Measurements from ENCODE around the gene ATAD3B.
"Not testable (repeated sequence)": the region's sequence is repeated elsewhere in the genome, so short reads cannot be mapped to it uniquely, and the experiment has no call there.

The ATAD3B gene, protein sequence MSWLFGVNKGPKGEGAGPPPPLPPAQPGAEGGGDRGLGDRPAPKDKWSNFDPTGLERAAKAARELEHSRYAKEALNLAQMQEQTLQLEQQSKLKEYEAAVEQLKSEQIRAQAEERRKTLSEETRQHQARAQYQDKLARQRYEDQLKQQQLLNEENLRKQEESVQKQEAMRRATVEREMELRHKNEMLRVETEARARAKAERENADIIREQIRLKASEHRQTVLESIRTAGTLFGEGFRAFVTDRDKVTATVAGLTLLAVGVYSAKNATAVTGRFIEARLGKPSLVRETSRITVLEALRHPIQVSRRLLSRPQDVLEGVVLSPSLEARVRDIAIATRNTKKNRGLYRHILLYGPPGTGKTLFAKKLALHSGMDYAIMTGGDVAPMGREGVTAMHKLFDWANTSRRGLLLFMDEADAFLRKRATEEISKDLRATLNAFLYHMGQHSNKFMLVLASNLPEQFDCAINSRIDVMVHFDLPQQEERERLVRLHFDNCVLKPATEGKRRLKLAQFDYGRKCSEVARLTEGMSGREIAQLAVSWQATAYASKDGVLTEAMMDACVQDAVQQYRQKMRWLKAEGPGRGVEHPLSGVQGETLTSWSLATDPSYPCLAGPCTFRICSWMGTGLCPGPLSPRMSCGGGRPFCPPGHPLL

DNA sequence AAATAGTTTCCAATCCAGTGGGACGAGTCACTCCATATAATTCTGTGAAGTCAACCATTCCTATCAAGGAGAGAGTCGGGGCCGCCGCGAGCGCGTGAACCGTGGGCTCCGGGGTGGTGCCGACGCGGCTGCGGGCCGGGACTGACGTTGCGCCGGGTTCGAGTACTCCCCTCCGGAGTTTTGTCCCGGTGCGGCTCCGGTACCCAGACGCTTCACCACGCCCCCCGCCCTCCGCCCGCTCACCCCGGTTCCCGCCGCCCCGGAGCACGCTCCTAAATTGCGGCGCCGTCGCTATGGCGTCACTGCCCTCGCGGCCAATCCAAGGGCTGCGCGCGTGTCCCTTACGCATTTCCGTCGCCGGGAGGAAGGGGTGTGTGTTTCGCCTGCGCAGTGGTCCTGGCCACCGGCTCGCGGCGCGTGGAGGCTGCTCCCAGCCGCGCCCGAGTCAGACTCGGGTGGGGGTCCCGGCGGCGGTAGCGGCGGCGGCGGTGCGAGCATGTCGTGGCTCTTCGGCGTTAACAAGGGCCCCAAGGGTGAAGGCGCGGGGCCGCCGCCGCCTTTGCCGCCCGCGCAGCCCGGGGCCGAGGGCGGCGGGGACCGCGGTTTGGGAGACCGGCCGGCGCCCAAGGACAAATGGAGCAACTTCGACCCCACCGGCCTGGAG is at the start of gene ATAD3B:
Gene ATAD3B, plus strand, starts transcription at position 377 of the 664 bp plus-strand sequence. Its CDS starts 120 bp downstream, at position 497.
- peak; percentile 90 for DNase-seq

DNA sequence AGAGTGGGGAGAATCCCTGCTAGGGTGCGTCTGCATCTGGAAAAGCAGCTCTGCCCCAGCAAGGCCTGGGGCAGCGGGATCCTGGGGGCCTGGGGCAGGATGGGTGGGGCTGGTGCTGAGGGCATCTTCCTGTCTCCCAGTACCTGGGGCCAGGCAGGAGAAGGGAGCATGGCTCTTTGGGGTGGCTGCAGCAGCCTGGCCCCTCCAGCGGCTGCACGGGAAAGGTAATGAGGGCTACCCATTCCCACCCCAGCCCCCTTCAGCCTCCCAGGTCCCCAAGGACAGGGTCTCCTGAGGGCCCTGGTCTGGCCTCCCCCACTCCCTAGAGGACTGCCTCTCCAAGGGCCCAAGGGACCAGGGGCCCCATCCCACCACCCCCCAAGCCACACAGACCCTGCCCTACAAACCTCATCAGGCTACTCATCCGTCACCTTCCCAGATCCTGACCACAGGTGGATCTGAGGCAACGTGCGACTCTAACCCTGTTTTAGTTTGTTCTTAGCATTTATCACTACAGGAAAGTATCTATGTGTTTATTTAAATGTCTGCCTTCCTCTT is 49.6 kb upstream of the ATAD3B start:
- DNase-seq: no peak

DNA sequence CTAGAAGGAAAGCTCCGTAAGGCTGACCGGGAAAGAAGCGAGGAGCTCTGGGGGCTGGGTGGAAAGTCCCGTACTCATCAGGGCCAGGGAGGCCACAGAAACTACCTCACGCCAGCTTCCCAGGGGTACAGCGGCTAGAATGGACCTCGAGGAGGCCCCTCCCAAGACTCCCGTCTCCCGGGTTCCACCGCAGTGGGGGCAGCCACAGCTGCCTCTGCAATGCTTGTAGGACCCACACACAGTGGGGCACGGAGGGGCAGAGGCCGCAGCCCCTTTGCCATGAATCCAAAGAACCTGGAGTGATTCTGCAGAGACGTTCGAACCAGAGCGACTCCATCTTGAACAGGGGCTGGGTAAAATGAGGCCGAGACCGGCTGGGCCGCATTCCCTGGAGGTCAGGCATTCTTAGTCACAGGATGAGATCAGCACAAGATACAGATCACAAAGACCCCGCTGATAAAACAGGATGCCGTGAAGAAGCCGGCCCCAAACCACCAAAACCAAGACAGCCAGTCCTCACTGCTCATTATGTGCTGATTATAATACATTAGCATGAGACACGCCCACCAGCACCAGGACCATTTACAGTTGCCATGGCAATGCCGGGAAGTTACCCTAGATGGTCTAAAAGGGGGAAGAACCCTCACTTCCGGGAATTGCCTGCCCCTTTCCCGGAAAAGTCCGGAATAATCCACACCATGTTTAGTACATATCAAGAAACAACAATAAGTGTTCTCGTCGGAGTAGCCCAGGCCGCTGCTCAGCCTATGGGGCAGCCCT is 48.9 kb upstream of the ATAD3B start:
- DNase-seq: peak; percentile 63

DNA sequence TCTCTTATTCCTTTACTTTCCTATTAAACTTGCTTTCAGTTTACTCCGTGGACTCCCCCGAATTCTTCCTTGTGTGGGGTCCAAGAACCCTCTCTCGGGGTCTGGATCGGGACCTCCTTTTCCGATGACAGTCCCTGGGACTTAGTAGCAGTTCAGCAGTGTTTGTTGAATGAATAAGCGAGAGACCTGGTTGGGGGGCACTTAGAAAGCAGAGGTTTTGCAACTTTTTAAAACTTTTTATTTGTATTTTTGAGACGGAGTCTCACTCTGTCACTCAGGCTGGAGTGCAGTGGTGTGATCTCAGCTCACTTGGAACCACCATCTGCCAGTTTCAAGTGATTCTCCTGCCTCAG is 48.3 kb upstream of the ATAD3B start:
- no peak for DNase-seq

DNA sequence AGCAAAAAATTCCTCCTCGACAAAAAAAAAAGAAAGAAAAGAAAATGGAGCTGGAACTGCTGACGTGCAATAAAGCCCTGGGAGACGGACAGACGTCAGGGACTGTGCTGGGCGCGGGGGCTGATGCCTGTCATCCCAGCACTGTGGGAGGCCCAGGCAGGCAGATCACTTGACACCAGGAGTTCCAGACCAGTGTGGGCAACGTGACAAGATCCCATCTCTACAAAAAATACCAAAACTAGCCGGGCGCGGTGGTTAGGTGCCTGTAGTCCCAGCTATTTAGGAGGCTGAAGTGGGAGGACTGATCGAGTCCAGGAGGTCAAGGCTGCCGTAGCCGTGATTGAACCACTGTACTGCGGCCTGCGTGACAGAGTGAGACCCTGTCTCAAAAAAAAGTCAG is 46.9 kb upstream of the ATAD3B start:
- DNase-seq: no peak

DNA sequence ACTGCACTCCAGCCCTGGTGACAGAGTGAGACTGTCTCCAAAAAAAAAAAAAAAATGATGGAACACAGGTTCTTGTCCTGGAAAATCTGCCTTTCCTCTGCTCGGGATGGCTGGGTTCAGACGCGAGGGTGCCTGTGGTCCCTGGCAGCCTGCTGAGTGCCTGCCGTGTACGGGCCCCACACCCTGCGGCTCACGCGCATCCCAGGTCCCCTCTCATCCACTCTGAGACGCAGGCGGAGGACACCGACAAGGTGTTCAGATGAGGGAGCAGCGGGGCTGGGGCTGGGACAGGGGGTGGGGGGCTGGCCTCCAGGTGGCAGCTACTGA is 46.2 kb upstream of the ATAD3B start:
- no peak for DNase-seq

DNA sequence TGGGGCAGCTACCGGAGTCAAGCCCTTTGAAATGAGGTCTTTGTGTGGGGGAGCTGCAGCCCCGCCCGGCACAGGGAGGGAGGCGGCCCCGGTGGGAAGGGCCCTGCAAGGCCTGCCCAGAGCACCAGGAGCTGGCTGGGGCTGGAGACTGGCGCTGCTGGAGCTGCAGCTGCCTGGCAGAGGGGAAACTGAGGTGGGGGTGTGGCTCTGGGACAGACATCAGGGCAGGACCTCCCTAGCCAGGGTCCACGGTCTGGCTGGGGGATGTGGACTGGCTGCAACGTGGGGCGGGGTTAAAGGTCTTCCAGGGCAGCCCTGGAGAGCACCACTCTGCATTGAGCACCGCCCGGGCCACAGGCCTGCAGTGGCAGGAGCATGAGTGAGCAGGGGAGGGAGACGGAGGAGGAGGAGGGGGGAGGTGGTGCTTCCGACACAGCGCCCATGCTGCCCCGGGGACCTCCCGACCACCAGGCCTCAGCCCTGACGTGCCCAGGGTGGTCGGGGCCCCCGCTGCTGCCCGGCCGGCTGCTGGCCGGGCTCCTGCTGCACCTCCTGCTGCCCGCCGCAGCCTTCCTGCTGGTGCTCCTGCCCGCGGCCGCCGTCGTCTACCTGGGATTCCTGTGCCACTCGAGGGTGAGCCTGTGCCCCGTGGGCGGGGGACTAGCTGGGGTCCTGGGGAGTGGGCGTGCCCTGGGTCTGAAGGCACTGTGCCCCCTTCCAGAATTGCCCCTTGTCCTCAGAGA is 45.6 kb upstream of the ATAD3B start:
- no peak for DNase-seq

DNA sequence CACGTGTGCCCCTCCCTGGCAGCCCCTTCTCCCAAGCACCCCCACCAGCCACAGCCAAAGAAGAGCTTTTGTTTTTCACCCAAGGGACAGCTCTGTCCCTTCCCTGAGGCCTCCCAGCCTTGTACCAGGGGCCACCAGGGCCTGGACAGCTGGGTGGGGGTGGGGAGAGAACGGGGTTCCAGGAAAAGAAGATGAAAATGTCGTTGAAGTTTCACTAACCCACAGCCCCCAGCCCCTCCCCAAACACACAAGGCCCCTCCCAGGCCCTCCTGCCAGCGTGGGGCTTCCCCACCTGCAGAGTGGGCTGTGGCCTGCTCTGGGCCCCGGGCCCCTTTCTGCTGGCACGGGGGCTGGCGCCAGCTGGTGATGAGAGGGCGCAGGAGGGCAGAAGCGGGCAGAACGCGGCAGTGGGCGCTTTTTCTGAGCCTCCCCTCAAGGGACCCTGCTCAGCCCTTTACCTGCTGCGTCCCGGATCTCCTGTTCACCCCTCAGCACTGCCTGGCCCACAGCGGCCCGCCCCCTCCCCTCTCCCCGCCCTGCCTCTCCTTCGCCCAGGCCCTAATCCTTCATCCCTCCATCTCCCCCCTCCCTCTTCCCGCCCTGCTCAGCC is 45.0 kb upstream of the ATAD3B start:
- no peak for DNase-seq

DNA sequence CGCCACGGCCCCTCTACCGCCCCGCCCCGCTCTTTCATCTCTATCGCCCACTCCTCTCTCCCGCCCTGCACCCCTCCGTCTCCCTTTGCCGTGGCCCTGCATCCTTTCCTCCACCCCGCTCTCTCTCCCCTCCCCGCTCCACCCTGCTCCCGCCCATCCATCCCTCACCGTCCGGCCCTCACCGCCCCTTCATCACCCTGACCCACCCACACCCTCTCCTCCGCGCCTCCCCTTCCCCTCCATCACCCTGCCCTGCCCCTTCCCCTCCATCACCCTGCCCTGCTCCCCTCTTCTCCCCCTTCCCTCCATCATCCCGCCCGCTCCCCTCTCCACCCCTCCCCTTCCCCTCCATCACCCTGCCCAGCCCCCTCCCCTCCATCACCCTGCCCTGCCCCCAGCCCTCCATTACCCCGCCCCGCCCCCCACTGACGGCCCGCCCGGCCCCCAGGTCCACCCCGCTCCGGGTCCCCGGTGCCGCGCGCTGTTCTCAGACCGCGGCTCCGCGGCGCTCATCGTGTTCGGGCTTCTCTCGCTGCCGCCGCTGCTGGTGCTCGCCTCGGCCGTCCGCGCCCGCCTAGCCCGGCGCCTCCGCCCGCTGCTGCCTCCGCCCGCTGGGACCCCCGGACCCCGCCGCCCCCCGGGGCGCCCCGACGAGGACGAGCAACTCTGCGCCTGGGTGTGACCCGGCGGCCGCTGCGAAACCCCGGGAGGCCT is 44.3 kb upstream of the ATAD3B start:
- DNase-seq: no peak

DNA sequence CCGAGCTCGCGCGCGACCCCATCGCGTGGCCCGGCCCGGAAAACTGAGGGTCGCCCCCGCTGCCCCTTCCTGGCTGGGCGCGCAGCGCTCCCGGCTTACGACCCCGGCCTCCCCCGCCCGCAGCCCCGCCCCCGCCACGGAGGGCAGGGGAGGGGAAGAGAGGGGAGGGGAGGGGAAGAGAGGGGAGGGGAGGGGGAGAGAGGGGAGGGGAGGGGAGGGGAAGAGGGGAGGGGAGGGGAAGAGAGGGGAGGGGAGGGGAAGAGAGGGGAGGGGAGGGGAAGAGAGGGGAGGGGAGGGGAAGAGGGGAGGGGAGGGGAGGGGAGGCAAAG is 43.8 kb upstream of the ATAD3B start:
- no peak for DNase-seq

DNA sequence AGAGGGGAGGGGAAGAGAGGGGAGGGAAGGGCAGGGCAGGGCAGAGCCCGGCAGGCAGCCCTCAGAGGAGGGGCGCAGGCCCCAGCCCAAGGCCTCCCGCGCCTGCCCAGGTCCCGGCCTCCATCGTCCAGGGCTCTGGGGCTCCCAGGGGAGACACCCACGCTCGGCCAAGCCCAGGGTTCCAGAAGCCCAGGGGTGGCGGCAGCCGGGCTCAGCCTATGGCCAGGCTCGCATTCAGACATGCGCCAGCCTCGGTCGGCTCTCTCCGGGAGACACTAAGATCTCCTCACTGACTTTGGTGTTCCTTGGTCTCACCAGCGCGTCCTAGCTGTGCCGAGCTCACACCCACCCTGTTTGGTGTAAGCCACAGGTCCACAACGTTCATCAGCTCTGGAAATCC is 43.4 kb upstream of the ATAD3B start:
- DNase-seq: no peak

DNA sequence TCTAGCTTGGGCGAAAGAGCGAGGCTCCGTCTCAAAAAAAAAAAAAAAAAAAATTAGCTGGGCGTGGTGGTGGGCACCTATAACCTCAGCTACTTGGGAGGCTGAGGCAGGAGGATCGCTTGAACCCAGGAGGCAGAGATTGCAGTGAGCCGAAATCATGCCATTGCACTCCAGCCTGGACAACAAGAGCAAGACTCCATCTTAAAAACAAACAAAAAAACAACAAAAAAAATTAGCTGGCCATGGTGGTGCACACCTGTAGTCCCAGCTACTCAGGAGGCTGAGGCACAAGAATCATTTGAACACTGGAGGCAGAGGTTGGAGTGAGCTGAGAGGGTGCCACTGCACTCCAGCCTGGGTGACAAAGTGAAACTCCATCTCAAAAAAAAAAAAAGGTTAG is 42.6 kb upstream of the ATAD3B start:
- not testable (repeated sequence) for DNase-seq

DNA sequence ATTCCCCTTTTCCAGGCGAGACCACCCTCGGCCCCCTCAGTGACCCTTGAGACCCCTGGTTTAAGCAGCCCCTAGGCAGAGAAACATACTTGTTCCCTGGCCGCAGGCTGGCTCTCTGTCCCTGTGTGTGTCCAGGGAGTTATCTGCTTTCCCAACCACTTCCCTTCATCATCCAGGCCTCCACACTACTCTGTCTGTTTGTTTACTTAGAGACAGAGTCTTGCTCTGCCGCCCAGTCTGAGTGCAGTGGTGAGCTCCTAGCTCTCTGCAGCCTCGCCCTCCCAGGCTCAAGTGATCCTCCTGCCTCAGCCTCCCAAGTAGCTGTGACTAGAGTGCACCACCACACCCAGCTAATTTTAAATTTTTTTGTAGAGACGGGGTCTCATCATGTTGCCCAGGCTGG is 41.9 kb upstream of the ATAD3B start:
- no peak for DNase-seq

DNA sequence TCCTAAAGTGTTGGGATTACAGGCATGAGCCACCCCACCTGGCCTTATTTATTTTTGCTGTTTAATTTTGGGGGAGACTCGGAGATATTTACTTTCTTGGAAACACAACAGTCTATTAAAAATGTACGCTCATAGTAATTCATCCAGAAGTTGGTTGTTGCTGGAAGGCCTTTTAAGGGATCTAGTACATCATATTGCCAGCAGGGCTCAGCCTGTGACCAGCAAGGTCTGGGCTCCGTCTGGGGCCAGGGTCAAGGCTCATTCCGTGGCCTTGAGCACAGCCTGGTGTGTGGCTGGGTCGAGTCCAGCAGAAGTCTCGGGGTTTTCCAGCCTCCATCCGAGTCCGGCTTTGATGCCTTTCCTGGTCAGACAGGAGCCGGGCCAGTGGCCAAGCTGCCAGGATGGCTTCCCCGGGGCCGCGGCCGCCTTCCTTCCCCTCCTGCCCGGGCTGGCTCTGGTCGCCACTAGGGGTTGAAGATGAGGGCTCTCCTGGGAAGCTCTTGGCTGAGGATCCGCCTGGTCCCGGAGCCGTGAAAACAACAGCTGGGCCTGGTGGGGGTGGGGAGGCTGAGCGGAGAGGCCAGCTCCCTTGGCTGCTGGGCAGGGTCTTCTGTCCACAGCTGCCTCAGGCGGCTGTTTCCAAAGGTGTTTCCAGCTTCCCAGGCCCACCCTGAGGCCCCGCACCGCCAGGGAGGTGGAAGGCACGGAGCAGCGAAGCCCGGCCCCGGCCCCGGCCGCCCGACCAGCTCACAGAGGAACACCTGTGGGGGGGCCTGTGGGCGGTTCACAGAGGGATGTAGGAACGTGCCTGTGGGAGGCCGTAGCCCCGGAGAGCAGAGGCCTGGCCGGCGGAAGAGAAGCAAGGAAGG is 41.2 kb upstream of the ATAD3B start:
- DNase-seq: peak; percentile 72

DNA sequence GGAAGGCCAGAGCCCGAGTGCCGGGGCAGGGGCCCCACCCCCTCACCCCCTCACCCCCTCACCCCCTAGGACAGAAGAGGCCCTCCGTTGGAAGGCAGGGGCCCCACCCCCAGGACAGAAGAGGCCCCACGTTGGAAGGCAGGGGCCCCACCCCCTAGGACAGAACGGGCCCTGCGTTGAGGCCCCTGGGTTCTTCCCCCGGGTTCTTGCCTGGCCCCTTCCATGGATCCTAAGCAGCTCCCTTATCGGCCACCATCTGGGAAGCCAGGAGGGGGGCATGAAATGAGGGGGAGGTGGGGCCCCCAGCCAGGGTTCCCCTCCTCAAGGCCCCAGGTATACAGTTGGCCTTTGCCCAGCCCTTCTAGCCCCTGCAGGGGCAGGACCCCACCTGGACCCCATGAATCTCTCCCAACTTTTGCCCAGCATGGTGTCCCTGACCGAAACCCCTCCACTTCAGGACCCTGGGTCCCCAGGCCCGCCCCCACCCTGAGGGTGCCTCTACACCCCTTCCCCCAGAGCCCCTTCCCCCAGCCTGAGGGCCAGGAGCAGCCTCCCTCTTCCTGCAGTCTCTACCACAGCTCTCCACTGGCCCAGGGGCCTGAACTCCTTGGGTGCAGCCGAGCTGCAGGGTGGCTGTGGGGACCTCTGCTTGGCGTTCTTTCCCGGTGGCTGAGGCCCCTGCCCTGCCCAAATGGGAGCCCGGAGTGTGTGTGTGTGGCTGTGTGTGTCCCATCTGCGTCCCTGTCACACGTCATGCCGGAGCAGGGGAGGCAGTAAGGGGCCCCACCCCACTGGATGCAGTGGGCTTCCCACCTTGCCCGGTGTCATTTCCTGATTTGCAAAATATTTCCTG is 40.3 kb upstream of the ATAD3B start:
- DNase-seq: no peak

DNA sequence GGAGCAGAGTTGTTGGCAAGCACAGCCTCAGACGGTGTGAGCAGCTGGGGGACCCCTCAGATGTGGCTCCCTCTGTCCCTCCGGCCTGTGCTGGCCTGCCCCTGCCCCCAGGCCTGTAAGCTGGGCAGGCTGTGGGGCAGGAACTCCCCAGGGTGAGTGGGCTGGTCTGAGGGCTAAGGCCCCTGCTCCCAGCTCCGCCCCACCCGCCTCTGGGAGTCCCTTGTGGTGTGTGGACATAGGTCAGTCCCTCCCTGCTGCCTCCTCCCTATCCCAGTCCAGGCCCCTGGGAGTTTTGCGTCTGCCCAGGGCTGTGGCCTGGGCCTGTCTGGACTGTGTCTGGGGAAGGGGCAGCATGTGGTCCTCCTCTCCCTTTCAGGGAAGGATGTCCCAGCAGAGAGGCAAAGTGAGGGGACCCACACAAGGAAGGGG is 39.7 kb upstream of the ATAD3B start:
- DNase-seq: no peak

DNA sequence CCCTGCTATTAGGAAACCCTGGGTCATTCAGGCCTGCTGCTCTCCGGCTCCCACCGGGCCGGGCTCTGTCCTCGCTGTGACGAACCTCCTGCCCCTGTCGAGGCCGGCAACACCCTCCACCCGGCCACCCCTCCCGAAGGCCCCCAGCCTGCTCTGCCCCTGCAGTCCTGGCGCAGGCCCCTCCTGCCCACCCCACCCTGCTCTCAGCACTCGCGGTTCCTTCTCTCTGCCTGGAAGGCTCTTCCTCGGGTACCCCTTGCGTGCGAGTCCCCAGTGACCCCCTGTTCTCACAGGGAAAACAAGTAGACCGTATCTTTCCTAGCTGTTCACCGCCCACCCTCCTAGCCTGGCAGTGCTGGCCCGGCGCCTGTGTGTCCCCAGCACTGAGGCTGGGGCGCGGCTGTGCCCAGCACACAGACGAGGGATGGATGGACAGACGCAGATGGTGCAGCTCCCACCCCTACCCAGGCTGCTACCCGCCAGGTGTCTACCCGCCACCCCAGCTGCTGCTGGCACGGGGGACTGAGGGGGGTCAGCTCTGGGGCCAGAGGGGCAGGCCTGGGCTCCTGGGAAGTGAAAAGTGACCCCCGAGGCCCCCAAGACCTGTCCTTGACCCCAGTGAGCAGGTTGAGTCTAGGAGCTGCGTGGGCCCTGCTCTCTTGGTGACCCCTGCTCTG is 39.2 kb upstream of the ATAD3B start:
- DNase-seq: no peak

DNA sequence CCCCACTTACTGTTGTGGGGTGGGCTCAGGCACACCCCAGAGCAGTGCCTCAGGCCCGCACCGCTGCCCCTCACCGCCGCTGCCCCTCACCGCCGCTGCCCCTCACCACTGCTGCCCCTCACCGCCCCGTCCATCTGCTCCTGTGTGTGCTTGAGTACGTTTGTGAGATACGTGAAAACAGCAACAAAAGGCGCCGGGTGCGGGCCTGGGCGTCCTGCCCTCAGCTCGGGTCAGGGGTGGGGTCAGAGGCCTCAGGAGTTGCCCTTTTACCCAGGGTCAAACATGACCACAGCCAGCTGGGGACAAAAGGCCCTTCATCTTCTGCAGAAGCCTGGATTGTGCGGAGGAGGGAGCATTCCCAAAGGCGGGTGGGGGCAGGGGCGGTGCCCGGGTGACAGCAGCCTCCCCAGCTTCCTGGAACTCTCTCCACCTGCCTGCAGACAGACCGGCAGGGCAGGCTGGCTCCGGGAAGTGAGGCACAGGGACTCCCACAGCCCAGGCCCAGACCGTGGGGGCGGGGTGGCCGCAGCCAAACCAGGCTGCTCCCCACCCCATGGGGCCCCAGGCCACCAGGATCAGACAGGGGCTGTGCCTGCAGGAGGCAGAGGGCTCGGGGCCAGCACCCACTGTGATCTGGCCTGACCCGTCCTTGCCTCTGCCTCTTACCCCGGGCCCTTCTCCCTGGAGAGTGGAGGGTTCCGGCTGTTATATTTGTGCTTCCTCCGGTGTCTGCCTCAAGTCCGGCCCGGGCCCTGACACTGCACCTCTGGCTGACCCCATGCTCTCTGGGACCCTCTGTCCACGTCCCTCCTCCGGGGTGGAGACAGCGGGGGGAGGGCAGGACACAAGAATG is 38.4 kb upstream of the ATAD3B start:
- no peak for DNase-seq

Data from fibroblast of upper back skin (primary cell).